Measurements from ENCODE around the gene TESPA1. TPM values are rescaled to one million over a fixed set of nuclear protein-coding genes. Genes with fewer than 3 reads are reported as not detected.
"Not testable (repeated sequence)": the region's sequence is repeated elsewhere in the genome, so short reads cannot be mapped to it uniquely, and the experiment has no call there.

TESPA1 gene
- total RNA-seq, 2 experiments from 2014 or later, result 81.0 to 107 TPM

GRCh38 chr12:54997929-54998522, 13.5 kb upstream of the TESPA1 start:
- Mint-ChIP-seq H3K4me1 (peaks cover 16% of the 10 kb centered on the region), H3K27me3 (no peaks in the 10 kb centered on the region), H3K9me3 (ENCODE audit: low read depth) (no peaks in the 10 kb centered on the region), H3K36me3 (ENCODE audit: low read depth) (no peaks in the 10 kb centered on the region), H3K4me3 (no peak overlapping the region), H3K27ac (no peak overlapping the region)
- intact Hi-C loops (cut with DNase I, micrococcal nuclease), result no loop called here
- ChIA-PET POLR2A (no interaction called here), CTCF (interaction anchor here (0.6 to 9.8 kb wide), 11 partner anchors 12 to 384 kb away, joined by 3 to 463 read pairs (median 4); no protein-coding TSS in a partner anchor)
- DNase-seq (no peak), ATAC-seq (no peak)

DNA sequence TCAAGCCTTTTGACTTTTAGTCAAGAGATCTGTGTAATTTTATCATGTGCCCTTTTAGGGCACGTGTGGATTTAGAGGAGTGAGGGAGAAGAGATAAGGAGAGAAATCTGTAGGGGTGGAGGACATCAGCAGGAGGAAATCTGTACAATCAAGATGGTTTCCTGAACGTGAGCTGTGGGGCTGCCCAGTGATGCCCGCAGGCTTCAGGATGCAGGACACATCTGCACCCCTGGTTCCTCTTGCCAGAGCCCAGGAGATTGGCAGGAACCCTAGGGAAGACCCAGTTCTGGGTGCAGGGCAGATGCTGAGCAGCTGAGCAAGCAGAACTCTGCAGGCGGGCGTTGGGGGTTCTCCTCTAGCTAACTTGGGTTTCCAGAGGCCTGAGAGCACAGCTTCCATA, 11.6 kb upstream of the TESPA1 start:
- Mint-ChIP-seq H3K9me3 (ENCODE audit: low read depth) (no peaks in the 10 kb centered on the region), H3K36me3 (ENCODE audit: low read depth) (no peaks in the 10 kb centered on the region), H3K27me3 (no peaks in the 10 kb centered on the region), H3K4me3 (no peak overlapping the region), H3K4me1 (peaks cover 21% of the 10 kb centered on the region), H3K27ac (no peak overlapping the region)
- intact Hi-C loops (cut with DNase I, micrococcal nuclease), result no loop called here
- POLR2A ChIA-PET, result no interaction called here
- no peak for ATAC-seq
- CTCF ChIA-PET, result interaction anchor here (0.6 to 9.8 kb wide), 12 partner anchors 13 to 246 kb away, joined by 3 to 463 read pairs (median 4); no protein-coding TSS in a partner anchor
- no peak for DNase-seq

GRCh38 chr12:54993181-54993835, 8.7 kb upstream of the TESPA1 start:
- Mint-ChIP-seq H3K27me3 (no peaks in the 10 kb centered on the region), H3K4me3 (no peak overlapping the region), H3K4me1 (peaks cover 42% of the 10 kb centered on the region), H3K36me3 (ENCODE audit: low read depth) (no peaks in the 10 kb centered on the region), H3K27ac (no peak overlapping the region), H3K9me3 (ENCODE audit: low read depth) (no peaks in the 10 kb centered on the region)
- ATAC-seq (peak; percentile 53), DNase-seq (peak; percentile 70)
- intact Hi-C loops (cut with DNase I, micrococcal nuclease), result loop anchor here (1.0 to 5.0 kb wide), 9 partner anchors 75 to 634 kb away; partner anchors contain the start of gene MUCL1 (in 1 of the 2)
- ChIA-PET CTCF (interaction anchor here (0.6 to 9.8 kb wide), 44 partner anchors 8 to 389 kb away, joined by 3 to 463 read pairs (median 6); partner anchors contain the start of genes NEUROD4 and TESPA1), POLR2A (interaction anchor here (0.6 to 1.1 kb wide), 4 partner anchors 8 to 280 kb away, joined by 3 to 9 read pairs (median 5); partner anchors contain the start of gene TESPA1)

GRCh38 chr12:54991991-54992375, 7.4 kb upstream of the TESPA1 start:
- Mint-ChIP-seq H3K27me3 (no peaks in the 10 kb centered on the region), H3K4me1 (peaks cover 53% of the 10 kb centered on the region), H3K36me3 (ENCODE audit: low read depth) (peaks cover 2% of the 10 kb centered on the region), H3K27ac (peak overlapping the region; percentile 98), H3K9me3 (ENCODE audit: low read depth) (peaks cover 1% of the 10 kb centered on the region), H3K4me3 (peak overlapping the region; percentile 75)
- intact Hi-C loops (cut with DNase I, micrococcal nuclease), result loop anchor here (1.0 to 5.0 kb wide), 12 partner anchors 9 to 635 kb away; partner anchors contain the start of gene MUCL1 (in 1 of the 2)
- ChIA-PET POLR2A (no interaction called here), CTCF (interaction anchor here (0.7 to 9.8 kb wide), 26 partner anchors 8 to 388 kb away, joined by 3 to 463 read pairs (median 8); partner anchors contain the start of genes NEUROD4 and TESPA1)
- ATAC-seq, result peak; percentile 61
- DNase-seq, result peak; percentile 33

- DNase-seq (peak; percentile 67), ATAC-seq (peak; percentile 79)
- POLR2A ChIA-PET, result no interaction called here
- Mint-ChIP-seq H3K4me1 (peaks cover 58% of the 10 kb centered on the region), H3K4me3 (peak overlapping the region; percentile 75), H3K36me3 (ENCODE audit: low read depth) (peaks cover 2% of the 10 kb centered on the region), H3K27ac (peak overlapping the region; percentile 98), H3K27me3 (no peaks in the 10 kb centered on the region), H3K9me3 (ENCODE audit: low read depth) (peaks cover 7% of the 10 kb centered on the region)
- intact Hi-C loops (cut with DNase I, micrococcal nuclease), result loop anchor here (1.0 to 5.0 kb wide), 9 partner anchors 8 to 636 kb away; no protein-coding TSS in a partner anchor
- CTCF ChIA-PET, result interaction anchor here (0.8 to 9.8 kb wide), 10 partner anchors 8 to 388 kb away, joined by 3 to 463 read pairs (median 8); partner anchors contain the start of gene TESPA1
Measured at GRCh38 chr12:54991161-54991990, 6.8 kb upstream of the TESPA1 start.

GRCh38 chr12:54989829-54990228, 5.3 kb upstream of the TESPA1 start:
- Mint-ChIP-seq H3K4me3 (no peak overlapping the region), H3K27ac (peak overlapping the region; percentile 98), H3K4me1 (peaks cover 71% of the 10 kb centered on the region), H3K36me3 (ENCODE audit: low read depth) (peaks cover 2% of the 10 kb centered on the region), H3K9me3 (ENCODE audit: low read depth) (peaks cover 7% of the 10 kb centered on the region), H3K27me3 (no peaks in the 10 kb centered on the region)
- ChIA-PET POLR2A (interaction anchor here (0.6 kb wide), 1 partner anchor 66 kb away, joined by 3 read pairs; no protein-coding TSS in a partner anchor), CTCF (interaction anchor here (1.0 to 1.2 kb wide), 2 partner anchors 78 to 82 kb away, joined by 3 to 5 read pairs; no protein-coding TSS in a partner anchor)
- intact Hi-C loops (cut with DNase I, micrococcal nuclease), result loop anchor here (2.0 to 10.0 kb wide), 9 partner anchors 31 to 725 kb away; partner anchors contain the start of genes BLOC1S1 (in 1 of the 2) and MUCL1 (in 1 of the 2)
- DNase-seq (no peak), ATAC-seq (no peak)

GRCh38 chr12:54988402-54989054, 4.0 kb upstream of the TESPA1 start:
- Mint-ChIP-seq H3K9me3 (ENCODE audit: low read depth) (peaks cover 7% of the 10 kb centered on the region), H3K4me1 (peaks cover 71% of the 10 kb centered on the region), H3K36me3 (ENCODE audit: low read depth) (peaks cover 11% of the 10 kb centered on the region), H3K4me3 (no peak overlapping the region), H3K27me3 (no peaks in the 10 kb centered on the region), H3K27ac (peak overlapping the region; percentile 73)
- intact Hi-C loops (cut with DNase I, micrococcal nuclease), result loop anchor here (10.0 kb wide), 4 partner anchors 134 to 726 kb away; partner anchors contain the start of genes BLOC1S1 (in 1 of the 2) and MUCL1 (in 1 of the 2)
- peak; percentile 14 for DNase-seq
- ATAC-seq, result no peak
- ChIA-PET CTCF (interaction anchor here (1.4 kb wide), 1 partner anchor 84 kb away, joined by 4 read pairs; no protein-coding TSS in a partner anchor), POLR2A (no interaction called here)

- Mint-ChIP-seq H3K4me1 (peaks cover 70% of the 10 kb centered on the region), H3K36me3 (ENCODE audit: low read depth) (peaks cover 19% of the 10 kb centered on the region), H3K27me3 (no peaks in the 10 kb centered on the region), H3K27ac (peak overlapping the region; percentile 56), H3K4me3 (no peak overlapping the region), H3K9me3 (ENCODE audit: low read depth) (peaks cover 7% of the 10 kb centered on the region)
- DNase-seq, result no peak
- no peak for ATAC-seq
- ChIA-PET CTCF (interaction anchor here (0.7 to 1.4 kb wide), 2 partner anchors 62 to 84 kb away, joined by 4 read pairs; no protein-coding TSS in a partner anchor), POLR2A (no interaction called here)
- intact Hi-C loops (cut with DNase I, micrococcal nuclease), result loop anchor here (10.0 kb wide), 4 partner anchors 133 to 727 kb away; partner anchors contain the start of genes BLOC1S1 (in 1 of the 2) and MUCL1 (in 1 of the 2)
Measured at GRCh38 chr12:54987611-54988231, 3.2 kb upstream of the TESPA1 start.

- H3K36me3 Mint-ChIP-seq (ENCODE audit: low read depth), result peaks cover 29% of the 10 kb centered on the region
- peaks cover 70% of the 10 kb centered on the region for H3K4me1 Mint-ChIP-seq
- H3K27ac Mint-ChIP-seq, result peak overlapping the region; percentile 12
- H3K4me3 Mint-ChIP-seq; ATAC-seq; DNase-seq; H3K27me3 Mint-ChIP-seq; H3K9me3 Mint-ChIP-seq (ENCODE audit: low read depth): not testable (repeated sequence)
- ChIA-PET POLR2A (interaction anchor here (0.6 kb wide), 1 partner anchor 17 kb away, joined by 3 read pairs; no protein-coding TSS in a partner anchor), CTCF (interaction anchor here (0.8 to 2.9 kb wide), 8 partner anchors 8 to 237 kb away, joined by 3 to 24 read pairs (median 6); no protein-coding TSS in a partner anchor)
- intact Hi-C loops (cut with DNase I, micrococcal nuclease), result loop anchor here (10.0 kb wide), 4 partner anchors 132 to 728 kb away; partner anchors contain the start of genes BLOC1S1 (in 1 of the 2) and MUCL1 (in 1 of the 2)
Measured at GRCh38 chr12:54986773-54987172, 2.2 kb upstream of the TESPA1 start.
